GM21526 (cell line): ENCODE measurements around the gene ALG14.
"Not testable (repeated sequence)": the region's sequence is repeated elsewhere in the genome, so short reads cannot be mapped to it uniquely, and the experiment has no call there.

Experiments used
- ATAC-seq: cut with Tn5 transposase; IDR thresholded peaks from one replicate; pipeline ENCODE4 v1.9.1; 2021; ENCODE audit warnings: moderate library complexity; ENCODE audit not compliant: unreplicated experiment, low FRiP score

ALG14 gene

DNA sequence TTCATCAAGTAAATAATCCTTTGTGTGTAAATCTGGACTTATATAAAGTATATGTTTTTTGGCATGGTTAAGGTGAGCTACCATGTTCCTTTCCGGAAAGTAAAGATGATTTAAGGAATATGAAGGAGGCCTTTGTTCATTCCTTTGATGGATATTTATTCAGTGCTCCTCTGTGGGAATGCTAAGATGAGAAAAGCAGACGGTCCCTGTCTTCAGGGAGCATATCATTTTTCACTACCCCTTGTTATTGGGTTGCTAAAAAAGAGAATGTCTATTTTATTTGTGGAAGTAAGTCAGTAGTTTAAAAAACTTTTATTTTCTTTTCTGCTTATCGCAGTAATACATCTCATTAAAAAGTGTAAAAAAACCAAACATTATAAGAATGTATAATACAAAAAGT lies 110.8 kb downstream of the ALG14 start:
- no peak for ATAC-seq

DNA sequence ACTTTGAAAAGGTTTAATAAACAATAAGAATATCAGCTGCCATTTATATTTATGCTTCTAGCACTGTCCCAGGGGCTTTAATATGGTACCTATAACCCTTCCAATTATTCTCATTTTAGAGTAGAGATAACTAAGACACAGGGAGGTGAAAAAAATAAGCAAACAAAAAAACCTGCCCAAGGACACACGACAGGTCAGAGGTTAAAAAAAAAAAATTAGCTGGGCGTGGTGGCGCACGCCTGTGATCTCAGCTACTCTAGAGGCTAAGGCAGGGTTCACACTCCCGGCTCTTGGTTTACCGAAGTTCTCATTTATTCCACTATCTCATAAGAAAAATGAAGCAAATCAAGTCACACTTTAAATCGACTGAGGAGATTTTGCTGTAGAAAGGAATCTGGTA lies 111.2 kb downstream of the ALG14 start:
- ATAC-seq = no peak

DNA sequence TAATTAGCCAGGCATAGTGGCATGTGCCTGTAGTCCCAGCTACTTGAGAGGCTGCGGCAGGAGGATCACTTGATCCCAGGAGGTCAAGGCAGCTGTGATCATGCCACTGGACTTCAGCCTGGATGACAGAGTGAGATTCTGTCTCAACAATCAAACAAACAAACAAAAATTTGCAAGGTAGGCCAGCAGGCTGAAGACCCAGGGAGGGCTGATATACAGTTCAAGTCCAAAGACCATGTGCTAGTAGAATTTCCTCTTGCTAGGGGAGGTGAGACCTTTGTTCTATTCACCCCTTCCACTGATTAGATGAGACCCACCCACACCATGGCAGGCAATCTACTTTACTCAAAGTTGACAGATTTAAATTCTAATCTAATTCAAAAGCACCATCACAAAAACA lies 114.7 kb downstream of the ALG14 start:
- ATAC-seq = no peak

DNA sequence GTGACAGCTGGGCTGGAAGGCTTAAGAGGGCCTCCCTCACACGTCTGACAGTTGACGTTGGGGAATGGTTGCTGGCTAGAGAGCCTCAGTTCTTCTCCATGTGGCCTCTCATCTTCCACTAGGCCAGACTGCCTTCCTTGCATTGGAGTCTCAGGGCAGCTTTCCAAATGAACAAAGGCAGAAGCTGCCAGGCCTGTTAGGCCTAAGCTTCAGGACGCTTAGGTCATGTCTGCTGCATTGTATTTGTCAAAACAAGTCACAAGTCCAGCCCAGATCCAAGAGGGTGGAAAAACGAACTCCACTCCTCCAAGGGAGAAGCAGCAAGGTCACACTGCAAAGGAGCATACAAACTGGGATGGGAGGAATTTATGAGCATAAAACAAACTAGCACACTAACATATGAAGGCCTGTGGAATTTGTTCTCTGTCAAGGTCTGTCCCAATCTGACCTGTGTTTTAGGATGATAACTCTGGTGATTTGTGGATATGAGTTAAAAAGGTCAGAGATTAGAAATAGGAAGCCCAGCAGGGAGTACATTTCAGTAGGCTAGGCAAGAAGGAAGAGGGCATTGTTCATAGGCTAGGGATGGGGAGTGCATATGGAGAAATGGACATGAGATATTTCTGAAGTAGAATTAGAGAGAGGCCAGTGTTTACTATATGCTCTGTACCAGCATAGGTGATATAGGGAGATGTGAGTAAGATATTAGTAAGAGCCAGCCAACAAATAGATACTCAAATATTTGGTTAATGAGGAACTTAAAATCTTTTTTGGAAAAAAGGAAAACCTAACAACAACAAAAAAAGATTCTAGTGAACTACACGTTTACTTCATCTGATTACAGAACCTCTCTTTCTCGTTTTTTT lies 116.8 kb downstream of the ALG14 start:
- no peak for ATAC-seq

DNA sequence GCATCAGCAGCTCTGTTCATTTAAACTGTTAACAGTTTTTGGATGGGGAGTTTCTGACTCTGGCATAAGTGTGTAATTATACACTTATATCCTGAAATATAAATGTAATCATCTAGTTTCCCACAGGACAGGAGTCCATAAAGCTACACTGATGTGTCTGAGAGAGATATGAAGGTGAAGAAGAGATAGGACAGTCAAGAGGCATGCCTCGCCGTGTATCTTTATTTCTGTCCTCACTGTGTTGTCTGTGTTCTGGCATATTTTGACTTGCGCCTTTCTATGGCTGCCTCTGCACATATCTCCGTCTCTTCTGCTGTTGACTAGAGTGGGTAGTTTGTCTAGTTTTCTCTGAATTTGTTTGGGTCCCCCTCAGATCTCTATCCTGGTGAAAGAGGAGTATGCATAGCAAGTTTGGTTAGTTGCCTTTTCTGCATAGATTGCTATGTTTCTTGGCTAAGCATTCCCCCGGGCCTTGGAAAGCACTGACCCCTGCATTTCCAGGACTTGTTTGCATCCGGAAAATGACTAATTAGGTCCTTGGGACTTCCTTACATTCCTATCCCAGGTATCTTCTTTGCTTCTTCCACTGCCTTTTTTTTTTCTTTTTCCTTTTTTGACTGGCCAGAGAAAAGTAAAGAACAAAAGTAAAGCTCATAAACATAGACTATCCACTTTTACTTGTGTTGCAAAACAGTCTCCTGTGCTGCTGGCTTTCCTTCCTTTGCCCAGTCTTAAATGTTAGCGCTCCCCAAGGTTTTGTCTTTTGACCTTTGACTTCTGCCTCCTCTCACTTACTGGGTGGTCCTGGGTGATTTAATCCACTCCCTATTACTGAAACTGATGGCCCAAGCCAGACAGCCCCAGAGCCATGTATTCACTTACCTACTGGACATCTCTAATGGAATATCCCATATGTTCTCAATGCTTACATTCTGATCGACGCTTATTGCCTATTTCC lies 118.2 kb downstream of the ALG14 start:
- no peak for ATAC-seq

DNA sequence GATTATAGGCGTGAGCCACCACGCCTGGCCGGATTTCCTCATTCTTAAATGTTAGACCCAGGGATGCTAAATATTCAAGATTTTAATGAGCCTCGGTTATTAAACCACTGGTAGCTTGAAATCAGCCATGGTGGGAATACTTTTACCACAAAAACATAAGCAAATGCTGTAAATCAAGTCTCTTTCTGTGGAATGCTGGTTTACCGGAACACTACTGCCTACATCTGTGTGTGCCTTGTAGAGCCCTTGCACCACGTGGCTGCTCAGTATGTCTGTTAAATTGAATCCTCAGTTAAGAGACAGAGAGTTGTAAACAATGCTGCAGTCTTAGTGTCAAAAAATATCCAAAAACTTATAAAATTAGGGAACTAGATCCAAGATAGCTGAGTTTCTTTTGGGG lies 119.0 kb downstream of the ALG14 start:
- ATAC-seq = no peak

DNA sequence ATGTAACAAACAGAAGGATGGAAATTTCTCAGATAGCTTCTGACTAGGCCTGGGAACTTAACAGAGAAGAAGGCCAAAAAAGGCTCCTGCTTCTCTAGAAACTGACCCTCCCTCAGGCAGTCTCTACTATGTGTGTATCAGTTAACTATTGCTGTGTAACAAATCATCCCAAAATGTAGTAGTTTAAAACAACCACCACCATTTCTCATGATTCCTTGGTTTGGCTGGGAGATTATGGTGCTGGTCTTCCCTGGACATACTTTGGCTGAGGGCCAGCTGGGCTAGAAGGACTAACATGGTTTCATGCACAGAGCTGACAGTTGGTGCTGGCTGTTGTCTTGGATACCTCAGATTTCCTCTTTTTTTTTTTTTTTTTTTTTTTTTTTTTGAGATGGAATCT lies 119.6 kb downstream of the ALG14 start:
- ATAC-seq = no peak

DNA sequence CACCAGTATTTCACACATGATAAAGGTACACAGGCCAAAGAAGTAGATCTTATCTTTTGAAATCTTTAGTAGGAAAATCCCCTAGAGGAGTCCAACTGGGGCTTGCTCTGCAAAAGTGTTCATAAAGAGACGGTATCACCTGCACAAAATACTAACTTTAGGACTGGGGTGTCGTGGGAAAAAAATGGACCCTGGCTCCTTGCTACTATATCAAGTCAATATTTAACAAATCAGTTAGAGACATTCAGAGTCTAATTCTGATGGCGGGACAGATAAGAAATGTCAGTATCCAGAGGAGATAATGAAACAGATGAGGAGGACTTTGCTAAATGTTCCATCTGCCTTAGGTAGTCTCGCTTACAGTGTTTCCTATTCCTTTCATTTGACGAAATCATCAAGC lies 120.2 kb downstream of the ALG14 start:
- no peak for ATAC-seq

DNA sequence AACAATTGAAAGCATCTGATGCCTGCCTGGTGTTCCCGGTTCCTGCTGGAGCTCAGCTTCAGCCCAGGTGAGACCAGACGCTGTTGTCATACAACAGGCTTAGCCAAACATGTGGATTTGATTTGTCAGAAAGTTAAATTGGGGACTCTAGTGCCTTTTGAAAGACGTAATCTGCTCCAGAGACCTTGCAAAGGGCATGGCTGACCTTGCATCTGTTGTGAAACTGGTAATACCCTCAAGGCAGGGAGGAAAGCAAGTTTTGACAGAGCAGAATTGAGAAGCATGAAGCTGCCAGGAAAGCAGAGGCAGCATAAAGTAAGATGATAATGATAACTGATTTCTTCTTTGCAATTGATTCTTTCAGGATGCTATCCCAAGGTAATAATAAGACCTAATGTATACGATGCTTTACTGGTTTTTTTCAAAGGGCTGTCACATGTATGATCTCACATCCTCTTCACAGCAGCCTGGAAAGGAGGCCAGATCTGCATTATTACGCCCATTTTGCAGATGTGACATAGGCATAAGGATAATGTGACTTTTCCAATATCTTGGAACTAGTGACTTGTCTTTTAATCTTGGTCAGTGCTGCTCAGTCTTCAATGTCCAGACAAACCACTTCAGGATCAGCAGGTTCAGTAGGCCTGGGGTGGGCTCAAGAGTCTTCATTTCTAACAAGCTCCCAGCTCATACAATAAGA lies 121.1 kb downstream of the ALG14 start:
- no peak for ATAC-seq

DNA sequence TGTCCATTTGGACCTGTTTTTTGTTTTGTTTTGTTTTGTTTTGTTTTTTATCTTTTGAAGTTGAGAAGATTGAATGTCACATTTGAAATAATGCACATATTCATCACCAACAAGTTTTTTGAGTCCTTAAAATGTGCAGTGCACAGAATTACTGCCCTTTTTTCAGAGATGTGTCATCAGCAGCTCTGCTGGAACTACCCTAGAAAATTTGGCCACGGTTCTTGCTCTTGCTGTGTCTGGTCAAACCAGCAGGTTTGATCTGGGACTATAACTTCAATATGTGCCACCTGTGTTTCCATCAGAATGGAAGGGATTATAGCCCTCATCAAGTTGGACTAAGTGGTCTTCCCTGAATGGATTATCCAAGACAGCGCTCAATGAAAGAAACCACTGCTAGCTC lies 121.7 kb downstream of the ALG14 start:
- ATAC-seq = no peak

DNA sequence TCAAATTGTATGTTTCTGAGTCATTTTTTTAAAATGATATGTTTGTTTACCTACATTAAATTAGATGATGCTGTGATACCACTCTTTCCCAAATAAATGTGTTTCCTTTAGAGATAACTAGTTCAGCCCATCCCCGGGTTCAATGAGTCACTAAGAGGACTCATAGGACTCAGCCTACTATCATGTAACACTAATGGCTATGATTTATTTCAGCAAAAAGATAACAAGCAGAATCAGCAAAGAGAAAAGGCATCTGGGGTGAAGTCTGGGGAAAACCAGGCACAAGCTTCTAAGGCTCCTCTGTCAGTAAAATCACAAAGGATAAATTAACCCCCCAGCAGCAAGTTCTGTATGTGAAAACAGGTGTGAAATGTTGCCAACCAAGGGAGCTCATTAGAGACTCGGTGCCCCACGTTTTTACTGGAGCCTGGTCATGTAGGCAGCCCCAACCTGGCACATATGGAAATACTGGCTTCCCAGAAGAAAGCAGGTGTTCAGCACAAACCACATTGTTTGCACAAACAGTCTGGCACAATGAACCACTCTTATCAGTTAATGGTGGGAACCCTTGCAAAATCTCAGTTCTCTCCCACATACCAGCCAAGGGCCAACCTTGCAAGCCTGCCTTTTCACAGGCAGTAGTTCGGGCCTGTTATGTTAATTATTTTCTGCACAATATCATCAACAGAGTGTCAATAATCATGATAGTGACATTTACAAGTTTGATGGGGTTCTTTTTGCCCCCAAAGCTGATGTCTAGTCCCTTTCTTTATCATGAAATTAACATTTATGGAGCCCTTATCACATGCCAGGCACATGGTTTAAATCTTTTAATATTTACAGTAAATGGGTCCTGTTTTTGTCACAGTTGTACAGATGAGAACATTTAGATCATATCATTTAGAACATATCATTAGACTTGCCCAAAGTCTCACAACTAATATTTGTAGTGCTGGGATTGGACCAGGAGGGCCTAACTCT lies 122.8 kb downstream of the ALG14 start:
- ATAC-seq = no peak

DNA sequence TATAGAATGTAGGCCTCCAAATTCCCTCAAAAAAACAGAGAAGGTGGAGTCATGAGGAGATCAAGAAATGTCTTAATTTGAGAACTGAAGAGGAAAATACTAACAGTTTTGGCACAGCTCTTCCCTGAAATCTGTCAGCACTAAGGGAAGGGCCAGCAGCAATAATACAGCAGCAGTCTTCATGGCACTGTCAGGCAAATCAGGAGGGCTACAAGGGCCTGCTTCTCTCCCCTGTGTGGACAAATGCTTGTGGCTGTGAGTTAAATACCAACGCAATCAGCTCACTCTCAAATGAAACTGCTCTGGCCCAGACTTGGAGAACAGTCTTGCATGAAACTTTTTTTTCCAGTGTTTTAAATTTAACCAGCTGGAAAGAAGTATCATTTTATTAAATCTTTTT lies 125.3 kb downstream of the ALG14 start:
- ATAC-seq = no peak

DNA sequence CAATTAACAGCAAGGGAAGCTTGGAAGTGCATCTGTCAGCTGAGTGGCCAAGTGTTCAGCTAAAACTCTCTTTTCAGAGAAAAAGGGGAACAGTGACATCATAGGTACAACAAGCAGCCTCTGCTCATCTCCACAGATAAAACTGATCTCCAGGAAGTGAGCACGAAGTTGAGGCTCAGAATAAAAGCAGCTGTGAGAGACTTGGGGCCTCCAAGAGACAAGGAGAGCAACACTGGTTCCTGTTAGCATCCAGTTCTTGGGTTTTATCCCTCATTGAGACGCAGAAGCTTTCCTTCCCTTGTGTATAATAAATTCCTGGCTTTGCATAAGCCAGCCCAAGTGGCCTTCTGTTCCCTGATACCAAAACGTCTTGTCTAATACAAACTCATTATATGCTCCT lies 125.9 kb downstream of the ALG14 start:
- no peak for ATAC-seq

DNA sequence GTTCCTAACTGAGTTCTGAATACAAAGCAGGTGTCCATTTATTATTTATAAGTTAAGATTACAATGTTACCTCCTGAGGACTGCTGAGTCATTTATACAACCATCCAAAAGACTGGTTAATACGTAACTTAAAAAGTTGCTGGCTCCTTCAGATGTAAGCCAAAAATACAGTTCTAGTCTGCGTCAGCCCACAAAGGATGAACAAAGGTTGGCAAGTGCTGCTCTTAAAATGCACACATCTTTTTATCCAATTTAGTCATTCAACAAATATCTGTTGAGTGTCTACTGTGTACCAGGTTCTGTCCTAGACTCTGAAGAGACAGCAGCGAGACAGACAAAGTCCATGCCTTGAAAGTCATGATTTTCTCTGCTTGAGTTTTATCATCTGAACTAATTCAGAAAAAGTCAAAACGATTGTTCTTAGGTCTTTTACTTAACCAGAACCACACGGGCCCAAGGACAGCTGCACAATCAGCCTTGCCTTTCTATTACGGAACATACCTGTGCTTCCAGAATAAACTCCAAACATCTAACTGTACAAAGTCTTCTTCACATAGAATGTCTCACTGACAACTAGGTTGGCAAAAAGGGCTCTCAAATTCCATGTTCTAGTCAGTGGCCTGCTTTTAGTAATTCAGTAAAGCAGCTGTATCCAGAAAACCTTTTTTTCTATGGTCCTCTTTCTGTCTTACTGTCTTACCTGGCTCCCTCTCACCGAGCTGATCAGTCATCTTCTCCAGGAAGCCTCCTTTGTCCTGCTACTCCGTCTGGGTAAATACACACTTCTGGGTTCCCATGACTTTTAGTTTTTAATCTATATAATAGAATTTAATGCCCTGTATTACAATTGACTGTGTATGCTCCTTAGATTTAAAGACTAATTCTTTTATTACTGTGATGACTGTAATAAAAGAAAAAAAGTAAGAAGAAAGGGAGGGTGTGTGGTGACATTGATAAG lies 130.3 kb downstream of the ALG14 start:
- no peak for ATAC-seq

DNA sequence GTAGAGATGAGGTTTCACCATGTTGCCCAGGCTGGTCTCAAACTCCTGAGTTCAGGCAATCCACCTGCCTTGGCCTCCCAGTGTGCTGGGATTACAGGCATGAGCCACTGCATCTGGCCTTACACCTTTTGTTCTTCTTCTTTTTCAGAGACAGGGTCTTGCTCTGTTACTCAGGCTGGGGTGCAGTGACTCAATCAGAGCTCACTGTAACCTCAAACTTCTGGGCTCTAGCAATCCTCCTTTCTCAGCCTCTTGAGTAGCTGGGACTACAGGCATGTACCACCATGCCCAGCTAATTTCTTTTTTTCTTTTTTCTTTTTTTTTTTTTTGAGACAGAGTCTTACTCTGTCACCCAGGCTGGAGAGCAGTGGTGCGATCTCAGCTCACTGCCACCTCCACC lies 131.3 kb downstream of the ALG14 start:
- ATAC-seq = not testable (repeated sequence)

DNA sequence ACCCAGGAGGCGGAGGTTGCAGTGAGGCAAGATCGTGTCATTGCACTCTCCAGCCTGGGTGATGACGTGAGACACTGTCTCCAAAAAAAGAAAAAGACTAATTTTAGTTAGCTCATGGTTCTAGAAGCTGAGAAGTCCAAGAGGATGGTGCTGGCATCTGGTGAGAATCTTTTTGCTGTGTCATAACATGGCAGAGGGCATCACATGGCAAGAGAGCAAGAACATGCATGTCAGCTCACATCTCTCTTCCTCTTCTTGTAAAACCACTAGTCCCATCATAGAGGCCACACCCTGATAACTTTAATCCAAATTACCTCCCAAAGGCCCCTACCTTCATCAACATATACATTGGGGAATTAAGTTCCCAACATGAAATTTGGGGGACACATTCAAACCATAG lies 132.0 kb downstream of the ALG14 start:
- ATAC-seq = no peak

DNA sequence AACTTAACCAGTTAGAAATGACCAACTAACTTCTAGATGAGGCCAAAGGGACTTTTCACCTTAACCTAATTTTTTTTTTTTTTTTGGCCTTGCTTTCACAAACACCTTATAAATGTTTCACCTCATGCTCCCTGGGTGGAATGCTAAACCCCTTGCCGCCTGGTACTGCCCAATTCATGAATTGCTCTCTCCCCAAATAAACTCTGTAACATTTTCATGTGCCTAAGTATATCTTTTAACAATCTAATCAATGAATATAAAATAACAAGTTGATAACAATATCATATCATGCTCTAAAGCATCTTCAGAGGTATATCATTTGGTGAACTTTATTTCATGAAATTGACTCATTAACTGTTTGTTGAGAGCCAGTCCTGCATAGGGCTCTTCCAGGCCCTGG lies 134.9 kb downstream of the ALG14 start:
- no peak for ATAC-seq

DNA sequence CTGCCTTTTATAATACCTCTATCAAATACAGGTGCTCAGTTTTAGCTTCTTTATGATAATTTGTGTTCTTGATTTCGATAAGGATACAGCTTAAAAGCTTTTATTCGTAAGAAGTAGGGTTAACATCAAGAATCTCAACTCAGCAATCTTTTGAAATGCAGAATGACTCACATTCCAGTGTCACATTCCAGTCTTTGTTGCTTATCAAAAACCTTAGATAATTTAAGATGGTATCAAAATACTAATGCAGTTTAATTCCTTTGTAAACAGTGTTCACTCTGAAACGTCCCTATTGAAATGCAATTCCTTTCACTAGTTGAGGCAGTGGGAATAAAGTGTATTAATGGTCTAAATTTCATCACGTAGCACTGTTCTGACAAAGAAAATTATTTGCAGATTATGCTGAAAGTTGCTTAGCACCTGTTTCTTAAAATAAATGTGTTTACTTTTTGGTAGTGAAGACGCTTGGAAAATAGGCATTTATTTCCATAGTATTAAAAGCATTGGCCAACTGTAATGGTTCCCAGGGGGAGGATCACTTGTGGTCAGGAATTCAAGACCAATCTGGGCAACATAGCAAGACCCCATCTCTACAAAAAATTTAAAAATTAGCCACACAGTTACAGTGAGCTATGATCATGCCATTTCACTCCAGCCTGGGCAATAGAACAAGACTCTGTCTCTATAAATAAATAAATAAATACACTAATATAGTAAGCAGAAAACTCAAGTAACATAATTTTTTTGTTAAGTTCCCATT lies 135.7 kb downstream of the ALG14 start:
- no peak for ATAC-seq
